ENCODE results near the gene SHQ1. TPM values are rescaled to one million over a fixed set of nuclear protein-coding genes. Genes with fewer than 3 reads are reported as not detected.
A peak's percentile ranks its signal among the peaks of the same experiment; 100 is the strongest.

The SHQ1 gene
- total RNA-seq, 6 experiments from 2014 or later = 18.4 to 21.1 (median 20.2) TPM

DNA sequence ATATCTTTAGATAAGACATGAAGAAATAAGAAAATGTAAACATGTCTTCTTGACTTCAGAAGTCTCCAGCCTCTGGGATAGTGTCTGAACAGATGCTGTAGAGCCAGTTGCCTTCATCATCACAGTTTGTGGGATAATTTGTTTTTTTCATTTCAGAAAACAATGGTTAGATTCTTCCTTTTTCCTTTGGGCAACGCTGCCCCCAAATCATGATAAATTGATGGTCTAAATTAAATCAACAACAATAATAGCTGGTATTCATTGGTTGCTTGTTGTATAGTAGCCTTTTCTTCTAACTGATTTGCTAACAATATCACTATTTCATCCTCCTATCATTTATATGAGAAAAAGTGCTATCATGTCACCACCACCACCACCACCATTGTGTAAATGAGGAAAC, 12.6 kb upstream of the SHQ1 start:
- TF ChIP-seq, protein P1, sequence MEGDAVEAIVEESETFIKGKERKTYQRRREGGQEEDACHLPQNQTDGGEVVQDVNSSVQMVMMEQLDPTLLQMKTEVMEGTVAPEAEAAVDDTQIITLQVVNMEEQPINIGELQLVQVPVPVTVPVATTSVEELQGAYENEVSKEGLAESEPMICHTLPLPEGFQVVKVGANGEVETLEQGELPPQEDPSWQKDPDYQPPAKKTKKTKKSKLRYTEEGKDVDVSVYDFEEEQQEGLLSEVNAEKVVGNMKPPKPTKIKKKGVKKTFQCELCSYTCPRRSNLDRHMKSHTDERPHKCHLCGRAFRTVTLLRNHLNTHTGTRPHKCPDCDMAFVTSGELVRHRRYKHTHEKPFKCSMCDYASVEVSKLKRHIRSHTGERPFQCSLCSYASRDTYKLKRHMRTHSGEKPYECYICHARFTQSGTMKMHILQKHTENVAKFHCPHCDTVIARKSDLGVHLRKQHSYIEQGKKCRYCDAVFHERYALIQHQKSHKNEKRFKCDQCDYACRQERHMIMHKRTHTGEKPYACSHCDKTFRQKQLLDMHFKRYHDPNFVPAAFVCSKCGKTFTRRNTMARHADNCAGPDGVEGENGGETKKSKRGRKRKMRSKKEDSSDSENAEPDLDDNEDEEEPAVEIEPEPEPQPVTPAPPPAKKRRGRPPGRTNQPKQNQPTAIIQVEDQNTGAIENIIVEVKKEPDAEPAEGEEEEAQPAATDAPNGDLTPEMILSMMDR (IDR thresholded peaks at IDR 0.05) = no peak
- H3K27me3 Mint-ChIP-seq (ENCODE audit: insufficient read depth) = peaks cover 14% of the 10 kb centered on the region
- H3K4me1 Mint-ChIP-seq (ENCODE audit: low read depth) = no peaks in the 10 kb centered on the region
- no peaks in the 10 kb centered on the region for H3K9me3 Mint-ChIP-seq
- no peak overlapping the region for H3K4me3 Mint-ChIP-seq
- H3K36me3 Mint-ChIP-seq (ENCODE audit: low read depth) = no peaks in the 10 kb centered on the region
- no peak for DNase-seq
- H3K27ac Mint-ChIP-seq = no peak overlapping the region

DNA sequence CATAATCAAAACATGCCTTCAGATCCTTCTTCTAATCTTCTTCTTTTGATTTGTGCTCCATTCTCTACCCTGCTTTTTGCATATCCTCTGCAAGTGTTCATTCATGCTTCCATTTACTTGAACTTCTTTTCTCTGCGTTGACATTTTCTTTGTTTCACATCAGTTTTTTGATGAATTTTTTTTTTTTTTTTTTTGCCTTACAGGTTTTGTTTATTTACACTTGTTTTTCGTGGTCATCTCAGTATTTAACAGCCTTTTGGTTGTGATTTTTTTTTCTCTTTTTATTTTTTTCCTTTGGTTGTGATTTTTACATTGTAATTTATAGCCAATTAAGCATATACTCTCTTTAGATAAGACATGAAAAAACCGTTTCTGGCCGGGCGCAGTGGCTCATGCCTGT, 11.8 kb upstream of the SHQ1 start:
- no peak for DNase-seq
- Mint-ChIP-seq H3K9me3 (no peaks in the 10 kb centered on the region), H3K27ac (no peak overlapping the region), H3K36me3 (ENCODE audit: low read depth) (no peaks in the 10 kb centered on the region), H3K27me3 (ENCODE audit: insufficient read depth) (peaks cover 18% of the 10 kb centered on the region), H3K4me3 (no peak overlapping the region), H3K4me1 (ENCODE audit: low read depth) (peaks cover 4% of the 10 kb centered on the region)
- TF ChIP-seq, protein P1 (IDR thresholded peaks at IDR 0.05) = no peak

- no peak overlapping the region for H3K27ac Mint-ChIP-seq
- no peaks in the 10 kb centered on the region for H3K9me3 Mint-ChIP-seq
- H3K27me3 Mint-ChIP-seq (ENCODE audit: insufficient read depth) = peaks cover 24% of the 10 kb centered on the region
- H3K36me3 Mint-ChIP-seq (ENCODE audit: low read depth) = no peaks in the 10 kb centered on the region
- DNase-seq = no peak
- no peak overlapping the region for H3K4me3 Mint-ChIP-seq
- TF ChIP-seq, protein P1 (IDR thresholded peaks at IDR 0.05) = no peak
- peaks cover 6% of the 10 kb centered on the region for H3K4me1 Mint-ChIP-seq (ENCODE audit: low read depth)
These were observed 6.8 kb upstream of the SHQ1 start for GRCh38 chr3:72855001-72855400.

GRCh38 chr3:72848703-72849081, 447 bp upstream of the SHQ1 start:
- H3K27ac Mint-ChIP-seq = peak overlapping the region; percentile 74
- peaks cover 43% of the 10 kb centered on the region for H3K4me1 Mint-ChIP-seq (ENCODE audit: low read depth)
- no peaks in the 10 kb centered on the region; the same call in 1 of the 2 replicates for H3K27me3 Mint-ChIP-seq (ENCODE audit: insufficient read depth)
- no peaks in the 10 kb centered on the region for H3K9me3 Mint-ChIP-seq
- DNase-seq = peak; percentile 5
- TF ChIP-seq, protein P1 (IDR thresholded peaks at IDR 0.05) = no peak
- no peaks in the 10 kb centered on the region for H3K36me3 Mint-ChIP-seq (ENCODE audit: low read depth)
- peak overlapping the region; percentile 94 for H3K4me3 Mint-ChIP-seq

- TF ChIP-seq, protein P1 (IDR thresholded peaks at IDR 0.05) = no peak
- Mint-ChIP-seq H3K9me3 (no peaks in the 10 kb centered on the region), H3K27ac (peak overlapping the region; percentile 74), H3K27me3 (ENCODE audit: insufficient read depth) (no peaks in the 10 kb centered on the region; the same call in 1 of the 2 replicates), H3K4me1 (ENCODE audit: low read depth) (peaks cover 43% of the 10 kb centered on the region), H3K36me3 (ENCODE audit: low read depth) (no peaks in the 10 kb centered on the region), H3K4me3 (peak overlapping the region; percentile 94)
- no peak for DNase-seq
These were observed 963 bp downstream of the SHQ1 start for GRCh38 chr3:72847282-72847681.

GRCh38 chr3:72846166-72846565, 2.1 kb downstream of the SHQ1 start:
- H3K27ac Mint-ChIP-seq = no peak overlapping the region
- no peaks in the 10 kb centered on the region for H3K36me3 Mint-ChIP-seq (ENCODE audit: low read depth)
- peak overlapping the region; percentile 94 for H3K4me3 Mint-ChIP-seq
- H3K27me3 Mint-ChIP-seq (ENCODE audit: insufficient read depth) = no peaks in the 10 kb centered on the region; the same call in 1 of the 2 replicates
- no peak for DNase-seq
- TF ChIP-seq, protein P1 (IDR thresholded peaks at IDR 0.05) = no peak
- no peaks in the 10 kb centered on the region for H3K9me3 Mint-ChIP-seq
- peaks cover 43% of the 10 kb centered on the region for H3K4me1 Mint-ChIP-seq (ENCODE audit: low read depth)

Measured in HFFc6 (cell line).